Left cardiac atrium (tissue), 4 donors: Measurements from ENCODE around the gene ARPC1B. TPM values are rescaled to one million over a fixed set of nuclear protein-coding genes. Genes with fewer than 3 reads are reported as not detected.
"Not testable (repeated sequence)": the region's sequence is repeated elsewhere in the genome, so short reads cannot be mapped to it uniquely, and the experiment has no call there.

ENCODE experiments used
- ATAC-seq, 2 donors: fragments of 200-7000 bp; cut with Tn5 transposase; one replicate each; pipeline ENCODE4 v1.9.1; 2020; ENCODE audit warnings: mild to moderate bottlenecking in 2 of 2, moderate library complexity in 2 of 2
- DNase-seq: peaks from one replicate; pipeline ENCODE4 v3.0.0-alpha.2; 2020
- intact Hi-C, 2 donors: fragments of 100-400 bp; cut with DNase I; formaldehyde crosslinking; loops; one replicate each; pipeline versions ENCODE4 v1.14.1 to v1.15.1; 2022 to 2023
- total RNA-seq, 2 donors: library from RNA; stranded (reverse); fragmentation: NEBNext Ultra II Directional; extraction: Animal tissue kit (Norgen Biotek cat#: 25700); gene quantifications; one replicate each; pipeline ENCODE4 v1.2.1, GENCODE V29; 2021
- donor health status: DM: no; HTN: yes; CAD: no.
- donor health status: DM: no; HTN: yes; CAD: no; lungs with severe emphysema.
- donor health status: DM: yes; HTN: yes; CAD: no.
- donor health status: Dilated cardiomyopathy.

Gene ARPC1B
- total RNA-seq, 2 donors from 2014 or later: 71.7 to 88.0 TPM

GRCh38 chr7:99384523-99384922 lies 10.0 kb downstream of the ARPC1B start:
- ATAC-seq (no peak), DNase-seq (no peak)
- intact Hi-C loops: no loop called here

GRCh38 chr7:99385564-99385963 lies 11.0 kb downstream of the ARPC1B start:
- DNase-seq (no peak), ATAC-seq (no peak)
- intact Hi-C loops: no loop called here

- intact Hi-C loops: no loop called here
- DNase-seq (no peak), ATAC-seq (no peak)
These were observed 12.2 kb downstream of the ARPC1B start for GRCh38 chr7:99386584-99387238.

- DNase-seq, intact Hi-C loops, ATAC-seq: not testable (repeated sequence)
These were observed 12.7 kb downstream of the ARPC1B start for GRCh38 chr7:99387239-99387635.

- ATAC-seq (no peak), DNase-seq (no peak)
- intact Hi-C loops: no loop called here
These were observed 13.4 kb downstream of the ARPC1B start for GRCh38 chr7:99387912-99388311.

- DNase-seq (no peak), ATAC-seq (no peak)
- intact Hi-C loops: no loop called here
These were observed 15.2 kb downstream of the ARPC1B start for GRCh38 chr7:99389772-99390171.

- intact Hi-C loops: no loop called here
- ATAC-seq: no peak
- DNase-seq: no peak
These were observed 16.5 kb downstream of the ARPC1B start for GRCh38 chr7:99390941-99391602.

GRCh38 chr7:99392046-99392445 lies 17.5 kb downstream of the ARPC1B start:
- intact Hi-C loops: no loop called here
- ATAC-seq (no peak), DNase-seq (no peak)

- intact Hi-C loops: no loop called here
- peak; percentile 84 to 86 for ATAC-seq
These were observed 18.3 kb downstream of the ARPC1B start for GRCh38 chr7:99392659-99393354.

GRCh38 chr7:99393355-99394187 lies 19.0 kb downstream of the ARPC1B start:
- DNase-seq (peak; percentile 71), ATAC-seq (peak; percentile 60 to 76)
- intact Hi-C loops: no loop called here

More at GRCh38 chr7:99392659-99393354, 18.3 kb downstream of the ARPC1B start:
- peak; percentile 88 for DNase-seq

- ATAC-seq (no peak), DNase-seq (no peak)
- intact Hi-C loops: no loop called here
These were observed 19.6 kb downstream of the ARPC1B start for GRCh38 chr7:99394188-99394502.

- DNase-seq (no peak), ATAC-seq (no peak)
- intact Hi-C loops: no loop called here
These were observed 21.2 kb downstream of the ARPC1B start for GRCh38 chr7:99395616-99396327.

- intact Hi-C loops: no loop called here
- DNase-seq: no peak
These were observed 22.1 kb downstream of the ARPC1B start for GRCh38 chr7:99396418-99397296.

GRCh38 chr7:99397297-99397983 lies 22.9 kb downstream of the ARPC1B start:
- ATAC-seq (no peak), DNase-seq (no peak)
- intact Hi-C loops: no loop called here

More at GRCh38 chr7:99396418-99397296, 22.1 kb downstream of the ARPC1B start:
- no peak for ATAC-seq

GRCh38 chr7:99398891-99399445 lies 24.4 kb downstream of the ARPC1B start:
- ATAC-seq (no peak), DNase-seq (no peak)
- intact Hi-C loops: no loop called here

GRCh38 chr7:99399597-99399996 lies 25.1 kb downstream of the ARPC1B start:
- intact Hi-C loops: no loop called here
- ATAC-seq (no peak), DNase-seq (no peak)

- intact Hi-C loops: no loop called here
- no peak for ATAC-seq
- DNase-seq: no peak
These were observed 28.3 kb downstream of the ARPC1B start for GRCh38 chr7:99402854-99403253.
